ENCODE data around the gene KRT37. TPM values are rescaled to one million over a fixed set of nuclear protein-coding genes. Genes with fewer than 3 reads are reported as not detected.
"Not testable (repeated sequence)": the region's sequence is repeated elsewhere in the genome, so short reads cannot be mapped to it uniquely, and the experiment has no call there.

Gene KRT37
- total and polyA plus RNA-seq, 7 donors, result not detected

GRCh38 chr17:41395611-41396010 is 28.8 kb downstream of the KRT37 start:
- WGBS, 3 donors, result 85 to 100% (median 99%) methylated on average over 1 of the region's 1 CpG
- intact Hi-C loops (cut with DNase I), result no loop called here

GRCh38 chr17:41395044-41395443 is 29.3 kb downstream of the KRT37 start:
- H3K36me3 ChIP-seq (ENCODE audit: insufficient read depth in 1 of 2, low read depth in 1 of 2); ATAC-seq; H3K9me3 ChIP-seq; DNase-seq; intact Hi-C loops (cut with DNase I); H3K27ac ChIP-seq; H3K27me3 ChIP-seq (ENCODE audit: insufficient read depth in 3 of 3, low read length in 2 of 3); H3K4me1 ChIP-seq; H3K4me3 ChIP-seq: not testable (repeated sequence)
- 73 to 79% (median 76%) methylated on average over 11 to 12 of the region's 12 CpGs for WGBS, 3 donors

More at GRCh38 chr17:41395611-41396010, 28.8 kb downstream of the KRT37 start:
- no peak overlapping the region for H3K4me3 ChIP-seq
- DNase-seq (no peak), ATAC-seq (no peak)
- no peaks in the 10 kb centered on the region for H3K9me3 ChIP-seq
- H3K36me3 ChIP-seq (ENCODE audit: insufficient read depth in 1 of 2, low read depth in 1 of 2), result no peaks in the 10 kb centered on the region
- no peaks in the 10 kb centered on the region for H3K27me3 ChIP-seq (ENCODE audit: insufficient read depth in 3 of 3, low read length in 2 of 3)
- H3K4me1 ChIP-seq, result no peaks in the 10 kb centered on the region
- H3K27ac ChIP-seq, result no peak overlapping the region
- TF ChIP-seq CTCF (IDR thresholded peaks at IDR 0.05), result no peak

- no peaks in the 10 kb centered on the region for H3K9me3 ChIP-seq
- H3K27me3 ChIP-seq (ENCODE audit: insufficient read depth in 3 of 3, low read length in 2 of 3), result no peaks in the 10 kb centered on the region
- intact Hi-C loops (cut with DNase I), result no loop called here
- DNase-seq (no peak), ATAC-seq (no peak)
- no peak for TF ChIP-seq CTCF (IDR thresholded peaks at IDR 0.05)
- no peaks in the 10 kb centered on the region for H3K4me1 ChIP-seq
- no peaks in the 10 kb centered on the region for H3K36me3 ChIP-seq (ENCODE audit: insufficient read depth in 1 of 2, low read depth in 1 of 2)
- 76 to 79% (median 78%) methylated on average over 10 of the region's 10 CpGs for WGBS, 3 donors
- no peak overlapping the region for H3K4me3 ChIP-seq
- no peak overlapping the region for H3K27ac ChIP-seq
Measured at GRCh38 chr17:41394254-41394996, 30.0 kb downstream of the KRT37 start.

- H3K4me3 ChIP-seq, result no peak overlapping the region
- H3K36me3 ChIP-seq (ENCODE audit: insufficient read depth in 1 of 2, low read depth in 1 of 2), result no peaks in the 10 kb centered on the region
- no peaks in the 10 kb centered on the region for H3K4me1 ChIP-seq
- H3K9me3 ChIP-seq, result no peaks in the 10 kb centered on the region
- no peak for ATAC-seq
- H3K27me3 ChIP-seq (ENCODE audit: insufficient read depth in 3 of 3, low read length in 2 of 3), result no peaks in the 10 kb centered on the region
- intact Hi-C loops (cut with DNase I), result no loop called here
- no peak for DNase-seq
- no peak overlapping the region for H3K27ac ChIP-seq
- TF ChIP-seq CTCF (IDR thresholded peaks at IDR 0.05), result no peak
- WGBS, 3 donors, result 74 to 89% (median 81%) methylated on average over 10 of the region's 10 CpGs
Measured at GRCh38 chr17:41393826-41394225, 30.6 kb downstream of the KRT37 start.

DNA sequence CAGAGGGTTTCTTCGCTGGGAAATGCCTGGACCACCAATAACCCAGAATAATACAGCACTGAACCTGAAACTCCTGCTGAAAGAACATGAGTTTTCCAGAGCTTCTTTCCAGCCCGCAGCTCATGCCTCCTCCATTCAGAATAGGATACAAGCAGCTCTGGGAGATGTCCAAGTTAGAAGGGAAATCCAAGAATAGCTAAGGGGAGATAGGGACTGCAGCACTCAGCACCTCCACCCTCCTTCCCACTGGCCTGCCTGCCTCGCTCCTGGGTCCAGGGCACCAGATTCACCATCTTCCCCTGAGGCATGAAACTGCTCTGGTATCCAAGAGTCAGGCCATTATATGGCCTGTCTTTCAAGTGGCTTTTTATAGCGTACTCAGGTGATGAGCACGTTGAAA is 31.1 kb downstream of the KRT37 start:
- H3K27me3 ChIP-seq (ENCODE audit: insufficient read depth in 3 of 3, low read length in 2 of 3), result no peaks in the 10 kb centered on the region
- no peak for ATAC-seq

More for the DNA sequence above, 31.1 kb downstream of the KRT37 start:
- WGBS, 3 donors, result 54 to 65% (median 57%) methylated on average over 5 of the region's 5 CpGs
- no peaks in the 10 kb centered on the region for H3K4me1 ChIP-seq
- no peak for DNase-seq
- no peaks in the 10 kb centered on the region for H3K9me3 ChIP-seq
- no peaks in the 10 kb centered on the region for H3K36me3 ChIP-seq (ENCODE audit: insufficient read depth in 1 of 2, low read depth in 1 of 2)
- intact Hi-C loops (cut with DNase I), result no loop called here
- H3K27ac ChIP-seq, result no peak overlapping the region
- no peak overlapping the region for H3K4me3 ChIP-seq
- no peak for TF ChIP-seq CTCF (IDR thresholded peaks at IDR 0.05)

Data from psoas muscle (tissue), 8 donors.